NCI-H526 (cell line): ENCODE results near the gene SMIM41.
A peak's percentile ranks its signal among the peaks of the same experiment; 100 is the strongest.

Source experiments
- DNase-seq, 2 experiments: peaks; one replicate each; lab custom pipeline; 2025; lab: John Stamatoyannopoulos, UW

The SMIM41 gene

GRCh38 chr12:52147367-52147963, 68.0 kb downstream of the SMIM41 start:
- DNase-seq = no peak

DNA sequence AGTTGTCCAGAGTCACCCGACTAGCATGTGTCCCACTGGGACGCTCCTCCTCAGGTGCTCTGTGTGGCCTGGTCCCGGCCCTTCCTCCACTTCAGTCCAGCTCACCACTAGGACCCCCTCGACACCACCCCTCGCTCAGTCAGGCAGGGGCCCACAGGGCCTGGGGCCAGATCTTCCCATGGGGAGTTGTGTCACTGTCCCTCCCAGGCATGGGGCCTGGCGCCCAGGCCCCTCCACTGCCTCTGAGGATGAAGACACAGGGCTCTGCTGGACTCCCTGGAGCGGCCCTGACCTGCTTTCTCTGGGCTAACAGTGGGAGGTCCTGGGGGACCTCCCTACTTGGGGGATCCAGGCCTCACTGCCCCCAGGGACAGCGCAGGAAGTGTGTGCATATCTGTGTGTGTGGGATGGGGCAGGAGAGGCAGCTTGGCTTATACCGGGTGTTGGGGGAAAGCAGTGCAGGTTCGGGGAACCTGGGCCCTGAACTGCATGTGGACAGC, 68.5 kb downstream of the SMIM41 start:
- DNase-seq = no peak

DNA sequence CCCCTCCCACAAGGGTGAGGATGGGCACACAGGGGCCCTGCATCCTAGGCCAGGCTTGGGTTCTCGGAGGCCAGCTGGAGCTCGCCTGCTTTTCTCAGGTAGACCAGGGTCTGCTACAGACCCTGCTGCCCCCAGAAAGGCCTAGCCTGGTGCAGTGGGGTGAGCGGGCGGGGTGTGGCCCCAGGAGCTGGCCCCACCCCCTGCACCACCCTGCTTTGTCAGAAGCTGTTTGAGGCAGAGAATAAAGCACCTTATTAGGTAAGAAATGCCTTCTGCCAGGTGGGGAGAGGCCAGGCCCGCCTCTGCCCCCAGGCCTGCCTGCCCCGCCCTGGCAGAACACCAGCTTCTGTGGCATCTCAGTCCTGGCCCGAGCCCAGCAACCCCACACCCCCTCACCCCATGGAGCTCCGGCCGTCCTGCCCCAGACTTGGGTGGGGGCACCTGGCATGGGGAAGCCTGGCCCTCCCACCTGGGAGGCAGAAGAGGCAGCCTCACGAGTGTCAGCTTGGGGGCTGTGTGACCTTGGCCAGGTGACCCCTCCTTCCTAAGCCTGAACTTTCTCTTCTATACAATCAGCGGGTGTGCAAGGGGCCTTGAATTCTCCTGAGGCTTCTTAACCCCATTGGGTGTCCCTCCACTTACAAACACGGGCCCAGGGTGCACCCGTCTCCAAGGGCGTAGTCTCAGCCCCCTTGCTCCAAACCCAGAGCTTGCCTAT, 69.1 kb downstream of the SMIM41 start:
- peak in 1 of 2 experiments; percentile 43 for DNase-seq

DNA sequence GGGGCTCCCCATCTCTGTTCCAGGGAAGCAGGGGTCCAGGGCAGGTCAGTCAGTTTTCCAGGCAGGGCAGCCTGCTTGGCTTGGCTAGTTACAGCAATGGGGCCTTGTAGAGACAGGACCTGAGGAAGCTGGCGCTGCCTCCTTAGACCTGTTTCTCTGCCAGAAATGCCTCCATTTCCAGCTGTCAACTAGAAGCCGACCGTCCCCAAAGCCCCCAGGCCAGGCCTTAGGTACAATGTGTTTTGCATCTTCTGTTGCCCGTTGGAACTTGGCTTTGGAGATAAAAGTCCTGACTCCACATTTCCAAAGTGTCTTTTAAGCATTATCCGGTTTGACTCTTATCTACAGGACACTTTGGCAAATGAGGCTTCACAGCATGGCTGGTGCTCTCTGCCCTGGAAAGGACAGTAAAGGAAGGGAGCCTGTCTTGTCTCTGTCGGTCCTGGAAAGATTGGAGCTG, 69.7 kb downstream of the SMIM41 start:
- no peak for DNase-seq

DNA sequence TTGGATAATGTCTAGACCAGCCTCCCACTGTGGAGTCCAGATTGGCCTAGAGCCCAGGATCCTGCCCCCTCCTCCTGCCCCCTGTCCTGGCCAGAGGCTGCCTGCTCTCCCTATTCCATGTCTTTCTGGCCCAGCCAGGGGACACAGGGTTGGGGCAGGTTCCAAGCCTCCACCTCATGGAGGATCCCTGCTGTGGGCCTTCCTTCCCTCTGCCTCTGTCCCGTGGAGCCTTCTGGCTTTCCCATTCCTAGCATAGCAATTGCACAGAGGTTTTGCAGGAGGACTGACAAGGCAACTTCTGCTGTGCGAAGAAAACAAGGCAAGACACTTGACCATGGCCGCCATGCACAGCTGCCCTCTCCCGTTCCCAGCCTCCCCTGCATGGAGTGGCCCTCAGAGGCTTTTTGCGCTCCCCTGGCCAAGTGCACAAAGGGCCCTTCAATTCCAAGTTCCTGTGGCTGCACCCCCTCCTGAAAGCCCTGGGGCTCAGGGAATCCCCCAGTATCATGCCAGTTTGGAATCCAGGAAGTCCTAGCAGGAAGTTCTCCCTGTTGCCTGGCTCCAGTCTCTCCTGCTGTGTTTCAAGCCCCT, 70.2 kb downstream of the SMIM41 start:
- no peak for DNase-seq

GRCh38 chr12:52151153-52151836, 71.8 kb downstream of the SMIM41 start:
- DNase-seq = no peak

DNA sequence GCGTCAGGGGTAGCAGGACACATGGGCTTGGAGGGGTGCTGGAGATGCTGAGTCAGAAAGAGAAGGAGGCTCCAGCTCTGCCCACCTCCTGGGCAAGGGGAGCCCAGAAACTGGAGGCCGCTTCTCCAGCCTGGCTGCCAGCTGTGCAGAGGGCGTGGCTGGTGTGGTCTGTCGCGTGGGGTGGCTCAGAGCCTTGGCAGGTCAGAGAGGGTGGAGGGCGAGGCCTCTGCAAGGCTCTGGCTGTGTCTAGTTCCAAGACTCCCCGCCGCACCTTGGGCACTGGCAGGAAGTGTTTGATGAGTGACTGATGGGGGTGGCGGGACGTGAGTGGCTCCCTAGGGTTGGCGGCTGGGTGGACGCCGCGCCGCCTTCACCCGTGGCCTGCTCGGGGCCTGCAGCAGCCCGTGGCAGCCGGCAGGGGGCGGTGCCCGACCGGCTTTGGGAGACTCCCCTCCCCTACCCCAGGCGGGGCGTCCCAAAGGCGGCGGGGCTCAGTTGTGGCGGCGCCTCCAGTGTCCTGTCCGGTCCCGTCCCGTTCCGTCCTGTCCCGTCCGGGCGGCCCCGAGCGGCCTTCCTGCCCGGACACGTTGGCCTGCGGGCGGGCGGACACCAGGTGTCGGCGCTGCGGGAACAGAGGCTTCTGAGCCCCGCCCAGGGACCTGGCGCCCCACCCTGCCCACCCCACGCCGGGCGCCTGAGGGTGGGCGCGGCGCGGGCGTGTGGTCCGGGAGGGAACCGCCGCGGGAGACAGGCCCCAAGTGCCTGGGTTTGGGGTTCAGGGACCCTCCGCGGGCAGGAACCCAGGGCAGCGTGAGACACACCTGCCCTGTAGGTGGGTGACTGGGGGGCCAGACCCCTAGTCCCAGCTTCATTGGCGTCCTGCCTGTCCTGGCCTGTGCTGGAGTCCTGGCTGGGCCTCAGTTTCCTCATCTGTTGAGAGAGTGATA, 72.6 kb downstream of the SMIM41 start:
- DNase-seq = peak in 1 of 2 experiments; percentile 69

- no peak for DNase-seq
These were observed 73.4 kb downstream of the SMIM41 start for GRCh38 chr12:52152905-52153317.

GRCh38 chr12:52155048-52155868, 75.8 kb downstream of the SMIM41 start:
- peak; percentile 4 to 16 for DNase-seq

GRCh38 chr12:52156311-52156710, 76.8 kb downstream of the SMIM41 start:
- no peak for DNase-seq

DNA sequence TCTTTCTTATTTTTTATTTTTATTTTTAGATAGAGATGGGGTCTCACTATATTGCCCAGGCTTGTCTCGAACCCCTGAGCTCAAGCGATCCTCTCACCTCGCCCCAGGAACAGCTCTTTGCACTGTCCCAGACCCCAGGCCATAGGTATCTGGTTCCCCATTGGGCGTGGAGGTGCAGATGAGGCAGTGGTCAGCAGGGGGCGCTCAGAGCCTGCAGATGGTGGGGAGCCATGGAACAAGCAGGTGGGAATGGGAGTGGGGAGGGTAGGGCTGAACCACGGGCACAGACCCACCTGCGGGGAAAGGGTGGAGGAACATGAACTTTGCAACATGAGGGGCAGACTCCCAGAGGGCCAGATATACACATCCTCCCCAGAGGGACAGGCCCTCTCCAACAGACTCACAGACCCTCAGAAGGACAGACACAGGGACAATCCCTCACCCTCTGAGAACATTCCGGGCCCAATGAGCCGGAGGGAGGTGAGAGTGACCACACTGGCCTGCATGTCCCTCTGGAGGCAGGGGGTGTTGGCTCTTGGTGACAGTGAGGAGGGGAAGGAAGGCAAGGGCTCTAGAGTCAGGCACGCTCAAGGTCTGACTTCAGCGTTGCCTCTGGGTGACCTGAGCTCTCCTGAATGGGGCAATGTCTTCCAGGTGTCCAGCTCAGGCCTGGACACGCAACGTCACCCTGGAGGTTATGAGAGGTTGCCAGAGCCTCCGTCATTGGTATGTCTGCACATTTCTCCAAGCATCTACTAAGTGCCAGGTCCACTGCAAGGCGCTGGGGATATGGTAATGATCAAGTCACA, 77.5 kb downstream of the SMIM41 start:
- peak; percentile 60 to 84 for DNase-seq

GRCh38 chr12:52157566-52158150, 78.2 kb downstream of the SMIM41 start:
- no peak for DNase-seq
